Uterus (tissue), 4 donors: Measurements from ENCODE around the gene SIRT2. TPM values are rescaled to one million over a fixed set of nuclear protein-coding genes. Genes with fewer than 3 reads are reported as not detected.
A peak's percentile ranks its signal among the peaks of the same experiment; 100 is the strongest.

Source experiments
- DNase-seq, 2 donors: peaks; one replicate each; pipeline ENCODE4 v3.0.0-alpha.2; 2019 to 2020
- H3K27ac ChIP-seq, 2 donors: fragments of 200-600 bp; sonication (generic); 1 replicate in 1 of 2; 2 replicates in 1 of 2; pipeline ENCODE4 v1.5.1; 2016 to 2018
- H3K27me3 ChIP-seq, 2 donors: fragments of 200-600 bp; sonication (generic); one replicate each; pipeline ENCODE4 v1.5.1; 2018 to 2019; ENCODE audit warnings: control low read depth in 1 of 2
- H3K36me3 ChIP-seq, 2 donors: fragments of 200-600 bp; sonication (generic); one replicate each; pipeline ENCODE4 v1.5.1; 2019; ENCODE audit warnings: control low read depth in 1 of 2
- H3K4me1 ChIP-seq, 2 donors: fragments of 200-600 bp; sonication (generic); one replicate each; pipeline ENCODE4 v1.5.1; 2018 to 2019; ENCODE audit warnings: control low read depth in 1 of 2
- H3K4me3 ChIP-seq, 2 donors: fragments of 200-600 bp; sonication (generic); 1 replicate in 1 of 2; 2 replicates in 1 of 2; pipeline ENCODE4 v1.5.1; 2018 to 2019; ENCODE audit warnings: mild to moderate bottlenecking in 1 of 2
- H3K9me3 ChIP-seq, 2 donors: fragments of 200-600 bp; sonication (generic); one replicate each; pipeline ENCODE4 v1.5.1; 2019; ENCODE audit warnings: control low read depth in 1 of 2
- POLR2A ChIP-seq, 2 donors: fragments of 450-650 bp; IDR thresholded peaks; one replicate each; pipeline ENCODE4 v1.6.1; 2016; ENCODE audit warnings: antibody characterized with exemption in 2 of 2, mild to moderate bottlenecking in 1 of 2, moderate library complexity in 1 of 2
- intact Hi-C: fragments of 100-400 bp; cut with DNase I; formaldehyde crosslinking; loops from one replicate; pipeline ENCODE4 v1.15.1; 2023; ENCODE audit warnings: low total_unique reads
- total RNA-seq, 4 donors: library from RNA; depleted of rRNA in 3 of 4; stranded (reverse); fragments of >200 nt in 3 of 4; gene quantifications; one replicate each; pipeline versions ENCODE4 v1.1.0 to v1.2.4, GENCODE V29; 2014 to 2023
- TF ChIP-seq, protein P1 (sequence below), 4 experiments: fragments of 200-600 bp in 2 of 4; fragments of 450-650 bp in 2 of 4; sonication (generic) in 2 of 4; IDR thresholded peaks; one replicate each; pipeline ENCODE4 v1.5.1; 2016 to 2019; ENCODE audit warnings: antibody characterized with exemption in 4 of 4, mild to moderate bottlenecking in 2 of 4, moderate library complexity in 1 of 4
- donor health status: DM: yes; HTN: yes; CAD: no.

Gene SIRT2
- total RNA-seq, 4 donors from 2014 or later: 46.0 to 171 (median 80.2) TPM

DNA sequence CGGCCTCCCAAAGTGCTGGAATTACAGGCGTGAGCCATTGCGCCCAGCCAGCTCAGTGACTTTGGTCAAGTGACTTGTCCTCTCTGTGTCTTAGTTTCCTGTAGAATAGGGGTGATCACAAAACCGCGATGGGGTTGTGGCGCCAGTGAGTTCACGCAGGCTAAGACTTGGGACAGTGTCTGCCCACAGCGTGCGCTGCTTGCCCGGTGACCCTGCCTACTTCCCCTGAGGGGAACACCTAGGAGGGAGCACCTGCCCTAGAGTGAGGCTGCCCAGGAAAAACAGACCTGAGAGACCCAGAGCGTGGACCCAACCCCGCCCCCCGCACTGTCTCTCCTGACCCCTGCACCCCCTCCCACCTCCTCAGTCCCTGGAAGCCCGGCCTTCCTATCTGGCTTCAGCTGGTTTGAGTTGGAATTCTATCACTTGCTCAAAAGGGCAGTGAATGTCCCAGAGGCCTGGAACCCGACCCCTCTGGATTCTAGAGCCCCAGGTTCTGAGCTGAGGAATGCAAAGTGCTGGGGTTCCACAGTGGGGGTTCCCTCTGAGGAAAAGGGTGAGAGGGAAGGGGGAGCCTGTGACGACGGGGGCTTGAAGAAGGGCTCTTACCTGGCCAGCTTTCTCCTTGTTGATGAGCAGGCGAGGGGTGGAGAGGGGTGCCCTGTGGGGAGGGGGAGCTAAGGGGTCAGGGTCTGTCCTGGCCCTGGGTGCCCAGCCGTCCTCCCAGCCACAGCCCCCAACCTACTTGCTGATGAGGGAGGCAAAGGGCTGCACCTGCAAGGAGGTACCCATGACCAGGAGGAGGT is 19.1 kb downstream of the SIRT2 start:
- DNase-seq: no peak
- TF ChIP-seq, protein P1, sequence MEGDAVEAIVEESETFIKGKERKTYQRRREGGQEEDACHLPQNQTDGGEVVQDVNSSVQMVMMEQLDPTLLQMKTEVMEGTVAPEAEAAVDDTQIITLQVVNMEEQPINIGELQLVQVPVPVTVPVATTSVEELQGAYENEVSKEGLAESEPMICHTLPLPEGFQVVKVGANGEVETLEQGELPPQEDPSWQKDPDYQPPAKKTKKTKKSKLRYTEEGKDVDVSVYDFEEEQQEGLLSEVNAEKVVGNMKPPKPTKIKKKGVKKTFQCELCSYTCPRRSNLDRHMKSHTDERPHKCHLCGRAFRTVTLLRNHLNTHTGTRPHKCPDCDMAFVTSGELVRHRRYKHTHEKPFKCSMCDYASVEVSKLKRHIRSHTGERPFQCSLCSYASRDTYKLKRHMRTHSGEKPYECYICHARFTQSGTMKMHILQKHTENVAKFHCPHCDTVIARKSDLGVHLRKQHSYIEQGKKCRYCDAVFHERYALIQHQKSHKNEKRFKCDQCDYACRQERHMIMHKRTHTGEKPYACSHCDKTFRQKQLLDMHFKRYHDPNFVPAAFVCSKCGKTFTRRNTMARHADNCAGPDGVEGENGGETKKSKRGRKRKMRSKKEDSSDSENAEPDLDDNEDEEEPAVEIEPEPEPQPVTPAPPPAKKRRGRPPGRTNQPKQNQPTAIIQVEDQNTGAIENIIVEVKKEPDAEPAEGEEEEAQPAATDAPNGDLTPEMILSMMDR (IDR thresholded peaks at IDR 0.05): no peak
- no peak for TF ChIP-seq POLR2A (IDR thresholded peaks at IDR 0.05)
- Histone ChIP-seq H3K27me3 (no peaks in the 10 kb centered on the region), H3K36me3 (no peaks in the 10 kb centered on the region), H3K4me3 (no peak overlapping the region), H3K27ac (no peak overlapping the region), H3K9me3 (no peaks in the 10 kb centered on the region), H3K4me1 (no peaks in the 10 kb centered on the region)
- intact Hi-C loops: no loop called here

DNA sequence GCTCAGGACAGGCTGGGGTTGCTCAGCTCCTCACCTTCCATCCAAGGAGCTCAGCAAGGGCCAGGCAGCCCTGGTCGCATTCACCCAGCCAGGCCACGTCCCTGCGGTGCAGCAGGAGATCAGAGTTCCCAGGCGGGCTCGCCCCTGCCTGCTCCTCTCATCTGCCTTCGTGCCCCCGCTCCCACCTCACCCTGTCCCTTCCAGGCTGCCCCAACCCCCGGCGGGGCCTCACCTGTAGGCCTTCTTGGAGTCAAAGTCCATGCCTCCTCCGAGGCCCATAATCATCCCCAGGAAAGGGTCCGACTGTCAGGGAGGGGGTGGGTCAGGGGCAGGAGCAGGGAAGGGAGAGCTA is 20.0 kb downstream of the SIRT2 start:
- H3K36me3 ChIP-seq: no peaks in the 10 kb centered on the region
- no peaks in the 10 kb centered on the region for H3K27me3 ChIP-seq
- H3K4me3 ChIP-seq: no peak overlapping the region
- no peaks in the 10 kb centered on the region for H3K4me1 ChIP-seq
- no peak for DNase-seq
- H3K9me3 ChIP-seq: no peaks in the 10 kb centered on the region
- intact Hi-C loops: no loop called here
- TF ChIP-seq, protein P1 (IDR thresholded peaks at IDR 0.05): no peak
- TF ChIP-seq POLR2A (IDR thresholded peaks at IDR 0.05): no peak
- no peak overlapping the region for H3K27ac ChIP-seq

DNA sequence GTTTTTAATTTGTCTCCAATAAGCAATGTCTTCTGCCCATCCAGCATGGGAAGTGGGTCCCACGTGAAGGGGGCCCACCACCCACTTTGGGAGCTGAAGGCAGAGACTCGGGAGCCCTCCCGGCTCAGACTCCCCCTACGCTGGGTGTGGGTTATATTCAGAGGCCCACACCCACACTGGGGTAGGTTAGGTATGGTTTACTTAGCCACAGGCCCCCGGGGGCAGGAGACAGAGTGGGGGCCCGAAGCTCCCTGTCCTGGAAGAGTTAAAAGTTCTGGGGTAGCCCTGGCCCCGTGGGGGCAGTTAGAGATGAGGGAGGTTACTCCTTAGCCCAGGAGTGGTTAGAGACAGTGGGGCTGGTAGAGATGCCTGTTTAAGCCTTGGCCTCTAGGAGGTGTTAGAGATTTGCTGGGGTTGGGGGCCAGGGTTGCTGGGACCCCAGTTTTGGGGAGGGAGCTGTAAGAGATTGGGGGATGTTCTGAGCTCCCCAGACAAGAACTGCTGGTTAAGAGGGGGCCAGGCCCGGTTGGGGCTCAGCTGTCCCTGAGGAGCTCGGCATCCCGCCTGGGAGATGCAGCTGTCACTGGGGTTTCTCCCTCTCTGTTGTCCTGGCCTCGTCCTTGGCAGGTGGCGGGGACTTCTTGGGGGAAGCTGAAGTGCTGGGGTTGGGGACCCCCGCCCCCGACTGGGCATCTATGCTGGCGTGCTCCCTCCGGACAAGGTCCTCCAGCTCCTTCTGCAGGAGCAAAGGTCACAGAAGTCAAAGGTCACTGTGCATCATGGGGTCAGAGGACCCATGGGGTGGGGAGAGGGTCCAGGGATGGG is 20.6 kb downstream of the SIRT2 start:
- no peak for DNase-seq
- no peaks in the 10 kb centered on the region for H3K4me1 ChIP-seq
- H3K36me3 ChIP-seq: no peaks in the 10 kb centered on the region
- H3K9me3 ChIP-seq: no peaks in the 10 kb centered on the region
- H3K27ac ChIP-seq: peak overlapping the region in 1 of 2 donors; percentile 52
- no peak overlapping the region for H3K4me3 ChIP-seq
- intact Hi-C loops: no loop called here
- H3K27me3 ChIP-seq: no peaks in the 10 kb centered on the region
- TF ChIP-seq, protein P1 (IDR thresholded peaks at IDR 0.05): no peak
- TF ChIP-seq POLR2A (IDR thresholded peaks at IDR 0.05): no peak

DNA sequence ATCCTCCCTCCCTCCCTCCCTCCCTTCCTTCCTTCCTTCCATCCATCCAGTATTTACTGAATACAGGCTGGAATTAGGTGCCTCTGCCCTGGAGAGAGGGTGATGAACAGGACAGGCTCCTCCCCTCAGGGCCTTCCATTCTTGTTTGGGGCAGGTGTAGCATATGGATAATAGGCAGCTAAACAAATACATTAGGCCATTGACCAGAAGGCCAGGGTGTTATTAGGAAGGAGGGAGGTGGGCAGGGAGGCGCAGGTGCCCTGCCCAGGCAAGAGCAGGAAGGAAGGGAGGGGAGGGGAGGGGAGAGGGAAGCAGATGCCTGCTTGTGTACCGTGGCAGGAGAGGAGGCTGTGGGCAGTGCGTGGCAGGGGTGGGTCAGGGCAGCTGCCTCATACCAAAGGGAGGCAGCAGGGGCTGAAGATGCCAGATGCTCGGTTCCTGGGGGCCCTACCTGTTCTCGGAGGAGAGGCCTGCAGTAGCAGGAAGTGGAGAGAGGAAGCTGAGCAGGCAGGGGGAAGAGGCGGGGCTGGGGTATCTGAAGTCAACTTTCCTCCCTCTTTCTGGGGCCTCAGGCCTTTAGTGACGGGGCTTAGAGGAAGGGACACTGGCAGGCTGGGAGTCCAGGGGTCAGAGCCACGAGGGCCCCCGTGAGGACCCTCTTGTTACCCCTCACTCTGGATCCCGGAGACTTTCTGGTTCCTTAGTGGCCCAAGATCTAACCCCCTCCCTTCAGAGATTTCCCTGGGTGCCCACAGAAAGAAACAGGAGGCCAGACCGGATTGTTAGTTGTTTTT is 21.4 kb downstream of the SIRT2 start, which contains the start of gene RINL:
TSS of gene RINL (minus strand) at position 495 of the 794 bp plus-strand sequence. CDS start 1,533 bp downstream, outside the sequence.
- intact Hi-C loops: no loop called here
- no peaks in the 10 kb centered on the region for H3K36me3 ChIP-seq
- H3K4me3 ChIP-seq: no peak within 1 kb of the TSS
- H3K4me1 ChIP-seq: no peaks in the 10 kb centered on the region
- TF ChIP-seq, protein P1 (IDR thresholded peaks at IDR 0.05): no peak
- no peak for TF ChIP-seq POLR2A (IDR thresholded peaks at IDR 0.05)
- H3K27ac ChIP-seq: peak within 1 kb of the TSS in 1 of 2 donors; percentile 52
- no peaks in the 10 kb centered on the region for H3K9me3 ChIP-seq
- no peak for DNase-seq
- no peaks in the 10 kb centered on the region for H3K27me3 ChIP-seq
